CD14-positive monocyte (primary cell): ENCODE data around the gene ULK4. TPM values are rescaled to one million over a fixed set of nuclear protein-coding genes. Genes with fewer than 3 reads are reported as not detected.
"Not testable (repeated sequence)": the region's sequence is repeated elsewhere in the genome, so short reads cannot be mapped to it uniquely, and the experiment has no call there.

ENCODE experiments used
- DNase-seq, 3 donors: peaks; one replicate each; pipeline ENCODE4 v3.0.0-alpha.2; 2011 to 2022
- H2AFZ ChIP-seq: 2 replicates; pipeline ENCODE4 v1.6.0; 2012; ENCODE audit warnings: mild to moderate bottlenecking, low read depth, low read length, inconsistent platforms; ENCODE audit not compliant: insufficient read depth, poor library complexity, severe bottlenecking
- H3K27ac ChIP-seq, 2 donors: 1 replicate in 1 of 2; 2 replicates in 1 of 2; pipeline ENCODE4 v1.5.1; 2012 to 2013; ENCODE audit warnings: low read length in 2 of 2, control low read depth in 1 of 2, inconsistent platforms in 1 of 2, low read depth in 1 of 2, mild to moderate bottlenecking in 1 of 2
- H3K27me3 ChIP-seq, 2 donors: one replicate each; pipeline versions ENCODE4 v1.6.0 to v1.6.1; 2011 to 2013; ENCODE audit warnings: low read length in 2 of 2; ENCODE audit not compliant: control insufficient read depth in 2 of 2, insufficient read depth in 2 of 2
- H3K36me3 ChIP-seq, 2 donors: replicated peaks in 1 of 2; 1 replicate in 1 of 2; 2 replicates in 1 of 2; pipeline versions ENCODE4 v1.5.1 to v1.6.1; 2012 to 2013; ENCODE audit warnings: low read length in 2 of 2, control low read depth in 1 of 2, inconsistent platforms in 1 of 2, mild to moderate bottlenecking in 1 of 2; ENCODE audit not compliant: insufficient read depth in 2 of 2, control insufficient read depth in 1 of 2
- H3K4me1 ChIP-seq, 2 donors: 1 replicate in 1 of 2; 2 replicates in 1 of 2; pipeline versions ENCODE4 v1.5.1 to v1.6.1; 2012 to 2013; ENCODE audit warnings: low read length in 2 of 2, control low read depth in 1 of 2, inconsistent platforms in 1 of 2, mild to moderate bottlenecking in 1 of 2, moderate library complexity in 1 of 2; ENCODE audit not compliant: insufficient read depth in 2 of 2, control insufficient read depth in 1 of 2
- H3K4me2 ChIP-seq: replicated peaks from 2 replicates; pipeline ENCODE3; 2012; ENCODE audit warnings: low read length, moderate library complexity, mild to moderate bottlenecking; ENCODE audit not compliant: poor library complexity, severe bottlenecking; ENCODE audit errors: extremely low read depth
- H3K4me3 ChIP-seq, 3 experiments: fragments of 200-600 bp in 1 of 3; sonication (generic) in 1 of 3; replicated peaks in 1 of 3; 1 replicate in 2 of 3; 2 replicates in 1 of 3; pipeline ENCODE4 v1.5.1; 2011 to 2013; ENCODE audit warnings: low read length in 3 of 3, mild to moderate bottlenecking in 3 of 3, control low read depth in 2 of 3, low read depth in 2 of 3, inconsistent platforms in 1 of 3, moderate library complexity in 1 of 3
- H3K79me2 ChIP-seq: 2 replicates; pipeline ENCODE4 v1.6.0; 2012; ENCODE audit warnings: mild to moderate bottlenecking, control low read depth, inconsistent platforms, low read length, moderate library complexity; ENCODE audit not compliant: insufficient read depth
- H3K9ac ChIP-seq: 2 replicates; pipeline ENCODE4 v1.6.0; 2017; ENCODE audit warnings: low read length, mild to moderate bottlenecking; ENCODE audit not compliant: insufficient read depth, poor library complexity, severe bottlenecking
- H3K9me3 ChIP-seq, 2 donors: replicated peaks in 1 of 2; 1 replicate in 1 of 2; 2 replicates in 1 of 2; pipeline versions ENCODE4 v1.5.1 to v1.6.1; 2012 to 2013; ENCODE audit warnings: low read length in 2 of 2, control low read depth in 1 of 2; ENCODE audit not compliant: control insufficient read depth in 1 of 2, insufficient read depth in 1 of 2
- H4K20me1 ChIP-seq: 2 replicates; pipeline ENCODE4 v1.6.0; 2012; ENCODE audit warnings: mild to moderate bottlenecking, low read length, control low read depth, moderate library complexity; ENCODE audit not compliant: insufficient read depth
- H3K27ac Mint-ChIP-seq, 7 donors: one replicate each; pipeline ENCODE4 v1.8.0; 2020; ENCODE audit warnings: mild to moderate bottlenecking in 7 of 7, mixed read lengths in 7 of 7, moderate library complexity in 6 of 7, inconsistent platforms in 2 of 7
- H3K27me3 Mint-ChIP-seq, 3 donors: one replicate each; pipeline ENCODE4 v1.8.0; 2021 to 2022; ENCODE audit warnings: low read depth in 3 of 3, mild to moderate bottlenecking in 3 of 3, mixed read lengths in 3 of 3, moderate library complexity in 3 of 3, inconsistent platforms in 1 of 3
- H3K36me3 Mint-ChIP-seq, 2 donors: one replicate each; pipeline ENCODE4 v1.8.0; 2020; ENCODE audit warnings: mixed read lengths in 2 of 2, inconsistent platforms in 1 of 2, mild to moderate bottlenecking in 1 of 2
- H3K4me1 Mint-ChIP-seq: one replicate; pipeline ENCODE4 v1.8.0; 2020; ENCODE audit warnings: mild to moderate bottlenecking, mixed read lengths
- H3K4me3 Mint-ChIP-seq, 2 donors: one replicate each; pipeline ENCODE4 v1.8.0; 2020; ENCODE audit warnings: mild to moderate bottlenecking in 2 of 2, mixed read lengths in 2 of 2, moderate library complexity in 1 of 2
- H3K9me3 Mint-ChIP-seq, 7 donors: one replicate each; pipeline ENCODE4 v1.8.0; 2020 to 2022; ENCODE audit warnings: mixed read lengths in 7 of 7, mild to moderate bottlenecking in 6 of 7, moderate library complexity in 6 of 7, inconsistent platforms in 2 of 7
- CTCF ChIP-seq: fragments of 200-600 bp; IDR thresholded peaks from one replicate; pipeline ENCODE4 v1.8.0; 2022; ENCODE audit warnings: antibody characterized with exemption, mild to moderate bottlenecking
- WGBS: methylation state at CpG from one replicate; pipeline ENCODE4 v1.1.5; 2013; ENCODE audit warnings: missing lambda C conversion rate; ENCODE audit not compliant: insufficient coverage; 5-methylcytosine and 5-hydroxymethylcytosine counted together
- intact Hi-C, 2 donors: fragments of 100-400 bp; cut with micrococcal nuclease; formaldehyde crosslinking; loops; one replicate each; pipeline versions ENCODE4 v1.15.0 to v1.15.1; 2023
- polyA plus RNA-seq, 3 donors: library from polyadenylated mRNA; depleted of rRNA in 1 of 3; unstranded in 2 of 3; stranded (reverse) in 1 of 3; fragments of 300-500 nt in 2 of 3; fragments of >200 nt in 1 of 3; fragmentation: Illumina TruSeq in 2 of 3; gene quantifications; 1 replicate in 2 of 3; 2 replicates in 1 of 3; pipeline ENCODE4 v1.2.3, GENCODE V29; 2012 to 2021

The ULK4 gene
- polyA plus RNA-seq, 3 donors = 6.7 to 14.0 (median 11.8) TPM

- H3K27me3 ChIP-seq = no peaks in the 10 kb centered on the region
- Mint-ChIP-seq H3K36me3 (no peaks in the 10 kb centered on the region), H3K4me3 (no peak overlapping the region), H3K9me3 (peaks cover 2 to 12% (median 8%) of the 10 kb centered on the region in 7 donors), H3K27ac (no peak overlapping the region), H3K27me3 (peaks cover 0 to under 1% (median 0%) of the 10 kb centered on the region in 3 donors), H3K4me1 (no peaks in the 10 kb centered on the region)
- H3K27ac ChIP-seq = no peak overlapping the region
- H3K4me1 ChIP-seq = no peaks in the 10 kb centered on the region
- no peaks in the 10 kb centered on the region for H3K9me3 ChIP-seq
- no peak for TF ChIP-seq CTCF
- no peak overlapping the region for H3K4me2 ChIP-seq
- WGBS = 100% methylated on average over 1 of the region's 1 CpG
- intact Hi-C loops = no loop called here
- no peak overlapping the region for H2AFZ ChIP-seq
- H3K36me3 ChIP-seq = no peaks in the 10 kb centered on the region
- no peaks in the 10 kb centered on the region for H4K20me1 ChIP-seq
- H3K9ac ChIP-seq = no peak overlapping the region
- no peak overlapping the region for H3K4me3 ChIP-seq
- no peaks in the 10 kb centered on the region for H3K79me2 ChIP-seq
- DNase-seq = no peak
These were observed 557.3 kb downstream of the ULK4 start for GRCh38 chr3:41404582-41404981.

DNA sequence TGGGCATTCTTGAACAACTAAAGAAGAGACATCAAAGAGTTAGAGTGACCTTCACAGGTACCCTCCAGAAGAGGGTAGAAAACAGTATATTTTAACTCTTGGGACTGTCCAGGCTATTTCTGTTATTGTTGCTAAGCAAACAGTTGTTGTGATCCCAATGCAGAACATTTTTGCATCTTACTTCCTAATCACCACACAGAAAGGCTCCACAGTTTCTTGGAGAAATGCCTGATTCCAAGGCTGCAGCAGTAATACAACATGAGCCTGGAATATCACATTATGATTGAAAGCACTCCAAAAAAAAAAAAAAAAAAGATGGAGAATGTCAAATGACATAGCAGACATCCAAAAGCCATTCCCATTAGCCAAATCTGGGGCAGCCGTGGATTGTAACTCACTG, 567.0 kb downstream of the ULK4 start:
- H3K4me3 Mint-ChIP-seq = no peak overlapping the region
- H2AFZ ChIP-seq = no peak overlapping the region
- H3K36me3 ChIP-seq = no peaks in the 10 kb centered on the region
- H3K27ac Mint-ChIP-seq = no peak overlapping the region
- H3K4me1 Mint-ChIP-seq = no peaks in the 10 kb centered on the region
- no peak overlapping the region for H3K4me2 ChIP-seq
- no peaks in the 10 kb centered on the region for H3K4me1 ChIP-seq
- H4K20me1 ChIP-seq = no peaks in the 10 kb centered on the region
- no peak overlapping the region for H3K9ac ChIP-seq
- H3K9me3 Mint-ChIP-seq = peaks cover 2 to 8% (median 6%) of the 10 kb centered on the region in 7 donors
- no peaks in the 10 kb centered on the region for H3K79me2 ChIP-seq
- H3K36me3 Mint-ChIP-seq = no peaks in the 10 kb centered on the region
- no peak overlapping the region for H3K27ac ChIP-seq
- H3K4me3 ChIP-seq = no peak overlapping the region
- intact Hi-C loops = no loop called here
- TF ChIP-seq CTCF = no peak
- H3K27me3 ChIP-seq = no peaks in the 10 kb centered on the region
- no CpG with 5 or more reads among the region's 1 CpG for WGBS
- H3K9me3 ChIP-seq = no peaks in the 10 kb centered on the region
- H3K27me3 Mint-ChIP-seq = peaks cover 0 to 2% (median 0%) of the 10 kb centered on the region in 3 donors
- no peak for DNase-seq

DNA sequence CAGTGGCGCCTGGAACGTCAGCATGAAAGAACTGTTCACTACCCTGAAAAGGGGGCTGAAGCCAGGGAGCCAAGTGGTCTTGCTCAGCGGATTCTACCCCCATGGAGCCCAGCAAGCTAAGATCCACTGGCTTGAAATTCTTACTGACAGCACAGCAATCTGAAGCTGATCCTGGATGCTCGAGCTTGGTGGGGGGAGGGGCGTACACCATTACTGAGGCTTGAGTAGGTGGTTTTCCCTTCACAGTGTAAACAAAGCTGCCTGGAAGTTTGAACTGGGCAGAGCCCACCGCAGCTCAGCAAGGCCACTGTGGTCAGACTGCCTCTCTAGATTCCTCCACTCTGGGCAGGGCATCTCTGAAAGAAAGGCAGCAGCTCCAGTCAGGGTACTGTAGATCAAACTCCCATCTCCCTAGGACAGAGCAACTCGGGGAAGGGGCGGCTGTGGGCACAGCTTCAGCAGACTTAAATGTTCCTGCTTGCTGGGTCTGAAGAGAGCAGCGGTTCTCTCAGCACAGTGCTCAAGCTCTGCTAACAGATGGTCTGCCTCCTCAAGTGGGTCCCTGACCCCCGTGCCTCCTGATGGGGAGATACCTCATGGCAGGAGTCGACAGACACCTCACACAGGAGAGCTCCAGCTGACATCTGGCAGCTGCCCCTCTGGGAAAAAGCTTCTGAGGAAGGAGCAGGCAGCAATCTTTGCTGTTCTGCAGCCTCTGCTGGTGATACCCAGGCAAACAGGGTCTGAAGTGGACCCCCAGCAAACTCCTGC, 591.0 kb downstream of the ULK4 start:
- H3K79me2 ChIP-seq, H3K4me2 ChIP-seq, H3K4me3 Mint-ChIP-seq, H3K36me3 ChIP-seq, H3K27me3 ChIP-seq, H3K36me3 Mint-ChIP-seq, H3K27me3 Mint-ChIP-seq, H3K9me3 ChIP-seq, H3K9ac ChIP-seq, H3K4me1 Mint-ChIP-seq, DNase-seq, H3K4me3 ChIP-seq, H2AFZ ChIP-seq, H3K27ac ChIP-seq, H3K4me1 ChIP-seq, intact Hi-C loops, H4K20me1 ChIP-seq: not testable (repeated sequence)
- Mint-ChIP-seq H3K9me3 (peaks cover 3 to 17% (median 11%) of the 10 kb centered on the region in 7 donors), H3K27ac (peak overlapping the region in 1 of 7 donors; percentile 27)
- 95% methylated on average over 8 of the region's 11 CpGs for WGBS
